Lower leg skin (tissue), 4 donors: ENCODE data around the gene CRMP1. TPM values are rescaled to one million over a fixed set of nuclear protein-coding genes. Genes with fewer than 3 reads are reported as not detected.

Experiments
- DNase-seq, 2 donors: peaks; one replicate each; pipeline ENCODE4 v3.0.0-alpha.2; 2019; ENCODE audit warnings: low spot score in 2 of 2
- H3K4me3 ChIP-seq: fragments of 200-600 bp; sonication (generic); 2 replicates; pipeline ENCODE4 v1.5.1; 2017; ENCODE audit warnings: mild to moderate bottlenecking, low read depth; ENCODE audit not compliant: poor library complexity, severe bottlenecking
- POLR2A ChIP-seq, 2 donors: fragments of 450-650 bp; IDR thresholded peaks; one replicate each; pipeline ENCODE4 v1.6.1; 2016 to 2017; ENCODE audit warnings: antibody characterized with exemption in 2 of 2, mild to moderate bottlenecking in 1 of 2, moderate library complexity in 1 of 2
- WGBS, 2 donors: methylation state at CpG; one replicate each; pipeline ENCODE4 v1.1.5; 2018; 5-methylcytosine and 5-hydroxymethylcytosine counted together
- intact Hi-C: fragments of 100-400 bp; cut with DNase I; formaldehyde crosslinking; loops from one replicate; pipeline ENCODE4 v1.15.0; 2023; ENCODE audit warnings: low total_unique reads
- total RNA-seq, 4 donors: library from RNA; depleted of rRNA; stranded (reverse); fragments of >200 nt; gene quantifications; one replicate each; pipeline ENCODE4 v1.1.0, GENCODE V29; 2016
- TF ChIP-seq, protein P1 (sequence below), 3 donors: fragments of 450-650 bp; IDR thresholded peaks; one replicate each; pipeline ENCODE4 v1.5.1; 2016; ENCODE audit warnings: antibody characterized with exemption in 3 of 3, mild to moderate bottlenecking in 3 of 3, moderate library complexity in 2 of 3

The CRMP1 gene
- total RNA-seq, 4 donors from 2014 or later = 0.17 to 1.2 (median 0.17) TPM; not detected in 1

DNA sequence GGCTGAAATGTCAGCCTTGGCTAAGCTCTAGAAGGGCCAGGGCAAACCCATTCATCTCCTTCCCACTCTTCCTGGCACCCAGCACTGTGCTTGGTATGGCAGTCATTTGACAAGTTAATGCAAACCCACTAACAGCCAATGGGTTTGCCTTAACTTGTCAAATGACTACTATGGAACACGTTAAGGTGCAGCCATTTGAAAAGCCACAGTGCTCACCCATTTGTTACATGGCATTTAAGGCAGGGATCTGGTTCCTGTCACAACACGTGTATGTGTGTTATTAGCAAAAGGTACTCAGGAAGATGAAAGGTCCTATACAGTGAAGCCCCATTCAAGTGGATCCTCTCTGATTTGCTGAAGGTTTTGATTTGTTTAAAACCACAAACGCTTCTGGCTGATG is 7.2 kb downstream of the CRMP1 start:
- WGBS, 2 donors = 40 to 53% methylated on average over 3 of the region's 3 CpGs
- no peak overlapping the region for H3K4me3 ChIP-seq
- no peak for DNase-seq
- intact Hi-C loops = no loop called here
- TF ChIP-seq, protein P1, sequence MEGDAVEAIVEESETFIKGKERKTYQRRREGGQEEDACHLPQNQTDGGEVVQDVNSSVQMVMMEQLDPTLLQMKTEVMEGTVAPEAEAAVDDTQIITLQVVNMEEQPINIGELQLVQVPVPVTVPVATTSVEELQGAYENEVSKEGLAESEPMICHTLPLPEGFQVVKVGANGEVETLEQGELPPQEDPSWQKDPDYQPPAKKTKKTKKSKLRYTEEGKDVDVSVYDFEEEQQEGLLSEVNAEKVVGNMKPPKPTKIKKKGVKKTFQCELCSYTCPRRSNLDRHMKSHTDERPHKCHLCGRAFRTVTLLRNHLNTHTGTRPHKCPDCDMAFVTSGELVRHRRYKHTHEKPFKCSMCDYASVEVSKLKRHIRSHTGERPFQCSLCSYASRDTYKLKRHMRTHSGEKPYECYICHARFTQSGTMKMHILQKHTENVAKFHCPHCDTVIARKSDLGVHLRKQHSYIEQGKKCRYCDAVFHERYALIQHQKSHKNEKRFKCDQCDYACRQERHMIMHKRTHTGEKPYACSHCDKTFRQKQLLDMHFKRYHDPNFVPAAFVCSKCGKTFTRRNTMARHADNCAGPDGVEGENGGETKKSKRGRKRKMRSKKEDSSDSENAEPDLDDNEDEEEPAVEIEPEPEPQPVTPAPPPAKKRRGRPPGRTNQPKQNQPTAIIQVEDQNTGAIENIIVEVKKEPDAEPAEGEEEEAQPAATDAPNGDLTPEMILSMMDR (IDR thresholded peaks at IDR 0.05) = no peak
- no peak for TF ChIP-seq POLR2A (IDR thresholded peaks at IDR 0.05)

DNA sequence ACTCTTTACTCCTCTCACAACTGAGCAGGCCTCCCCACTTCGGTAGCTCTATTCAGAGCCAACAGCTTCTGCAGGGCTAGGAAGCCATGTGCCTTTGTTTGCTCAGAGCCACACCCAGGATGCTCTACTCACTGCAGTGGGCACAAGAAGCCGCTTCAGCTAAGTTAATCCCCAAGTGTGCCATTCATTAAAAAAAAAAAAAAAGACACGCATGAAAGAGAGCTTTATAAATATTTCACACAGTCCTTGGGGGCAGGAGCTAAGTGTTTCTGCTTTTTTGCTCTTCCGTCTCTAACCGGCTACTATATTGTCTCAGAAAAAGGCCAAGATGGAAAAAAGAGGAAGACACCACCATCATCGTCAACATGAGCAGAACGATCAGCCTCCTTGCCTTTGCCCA is 8.1 kb downstream of the CRMP1 start:
- H3K4me3 ChIP-seq = no peak overlapping the region
- DNase-seq = no peak
- intact Hi-C loops = no loop called here
- WGBS, 2 donors = 63 to 70% methylated on average over 7 of the region's 7 CpGs
- TF ChIP-seq, protein P1 (IDR thresholded peaks at IDR 0.05) = no peak
- TF ChIP-seq POLR2A (IDR thresholded peaks at IDR 0.05) = no peak

- WGBS, 2 donors = 67 to 85% methylated on average over 1 of the region's 1 CpG
- intact Hi-C loops = no loop called here
- TF ChIP-seq, protein P1 (IDR thresholded peaks at IDR 0.05) = no peak
- no peak for TF ChIP-seq POLR2A (IDR thresholded peaks at IDR 0.05)
These were observed 9.0 kb downstream of the CRMP1 start for GRCh38 chr4:5883916-5884315.

DNA sequence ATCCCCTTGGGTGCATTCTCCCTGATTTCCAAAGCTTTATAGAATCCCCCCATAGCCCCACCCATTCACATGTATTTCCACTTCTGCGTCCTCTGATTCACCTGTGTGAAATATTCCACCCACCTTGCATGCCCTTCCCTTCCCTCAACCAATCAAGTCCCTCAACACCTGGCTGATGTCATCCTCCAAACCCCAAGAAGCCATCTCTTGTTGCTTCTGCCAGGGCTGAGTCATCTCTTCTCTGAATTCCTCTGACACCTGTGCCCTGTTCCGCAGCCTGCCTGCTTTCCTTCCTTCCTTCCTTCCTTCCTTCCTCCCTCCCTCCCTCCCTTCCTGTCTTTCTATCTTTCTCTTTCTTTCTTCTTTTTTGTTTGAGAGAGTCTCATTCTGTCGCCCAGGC is 9.9 kb downstream of the CRMP1 start:
- H3K4me3 ChIP-seq = no peak overlapping the region
- intact Hi-C loops = no loop called here
- no peak for DNase-seq
- 74 to 86% methylated on average over 3 of the region's 3 CpGs for WGBS, 2 donors
- no peak for TF ChIP-seq POLR2A (IDR thresholded peaks at IDR 0.05)

More at GRCh38 chr4:5883916-5884315, 9.0 kb downstream of the CRMP1 start:
- no peak for DNase-seq
- H3K4me3 ChIP-seq = no peak overlapping the region

DNA sequence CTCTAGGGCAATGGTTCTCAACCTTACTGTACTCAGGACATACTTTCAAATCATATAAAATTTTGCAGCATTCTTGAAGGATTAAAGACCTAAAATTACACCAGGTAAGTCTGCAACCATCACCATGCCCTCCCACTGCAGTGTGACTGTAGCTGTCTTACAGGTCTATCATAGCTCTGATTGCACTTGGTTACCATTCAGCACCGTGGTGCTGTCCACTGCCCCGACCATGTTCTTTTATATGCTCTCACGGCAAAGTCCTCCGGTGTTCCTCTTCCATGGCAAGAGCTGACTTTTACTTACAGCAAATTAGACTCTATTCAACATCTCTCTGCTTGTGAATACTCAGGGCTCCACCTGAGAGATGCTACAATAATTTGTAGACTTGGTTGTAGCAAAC is 11.5 kb downstream of the CRMP1 start:
- DNase-seq = no peak
- no peak overlapping the region for H3K4me3 ChIP-seq
- WGBS, 2 donors = 25 to 34% methylated on average over 4 of the region's 4 CpGs
- TF ChIP-seq, protein P1 (IDR thresholded peaks at IDR 0.05) = no peak
- TF ChIP-seq POLR2A (IDR thresholded peaks at IDR 0.05) = no peak
- intact Hi-C loops = no loop called here

DNA sequence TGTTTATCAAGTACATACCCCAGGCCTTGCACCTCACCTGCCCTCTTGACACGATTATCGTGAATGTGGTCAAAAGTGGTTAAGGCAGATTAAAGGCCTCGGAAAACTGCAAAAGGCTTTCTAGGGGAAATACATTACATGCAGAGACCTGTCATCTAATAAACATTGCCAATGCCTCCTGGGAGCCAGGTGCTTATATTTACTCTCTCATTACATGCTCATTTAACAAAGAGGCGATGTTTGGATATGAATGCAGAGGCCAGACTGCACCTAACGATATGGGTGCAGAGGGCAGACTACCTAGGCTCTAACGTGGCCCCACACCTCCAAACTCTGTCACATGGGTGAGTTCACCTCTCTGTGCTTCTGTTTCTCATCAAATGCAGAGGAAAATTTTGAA is 14.5 kb downstream of the CRMP1 start:
- H3K4me3 ChIP-seq = no peak overlapping the region
- no peak for TF ChIP-seq POLR2A (IDR thresholded peaks at IDR 0.05)
- TF ChIP-seq, protein P1 (IDR thresholded peaks at IDR 0.05) = no peak
- intact Hi-C loops = no loop called here
- DNase-seq = no peak
- WGBS, 2 donors = 60 to 67% methylated on average over 6 of the region's 6 CpGs
